Astrocyte of the cerebellum (primary cell): ENCODE data around the gene ADAMTS20.
A peak's percentile ranks its signal among the peaks of the same experiment; 100 is the strongest.

Source experiments
- DNase-seq: peaks from one replicate; pipeline ENCODE4 v3.0.0-alpha.2; 2011; ENCODE audit warnings: low read depth
- H3K4me3 ChIP-seq: 2 replicates; pipeline ENCODE4 v1.5.1; 2011; ENCODE audit warnings: mild to moderate bottlenecking, low read depth, low read length, moderate library complexity
- CTCF ChIP-seq: IDR thresholded peaks from 2 replicates; pipeline ENCODE4 v1.5.1; 2012; ENCODE audit warnings: low read length, low read depth, moderate library complexity, mild to moderate bottlenecking; ENCODE audit errors: missing control alignments
- in situ Hi-C: cut with HindIII; loops from 2 replicates; pipeline ENCODE4 v1.10.0; 2017; ENCODE audit warnings: low sequenced_read_pairs

ADAMTS20 gene

GRCh38 chr12:43338848-43339526, 213.0 kb downstream of the ADAMTS20 start:
- no peak overlapping the region for H3K4me3 ChIP-seq

GRCh38 chr12:43337571-43338444, 214.2 kb downstream of the ADAMTS20 start:
- DNase-seq: no peak
- no peak overlapping the region for H3K4me3 ChIP-seq
- no peak for TF ChIP-seq CTCF
- in situ Hi-C loops: no loop called here

More at GRCh38 chr12:43338848-43339526, 213.0 kb downstream of the ADAMTS20 start:
- peak; percentile 68 for TF ChIP-seq CTCF
- DNase-seq: peak; percentile 71
- in situ Hi-C loops: no loop called here

GRCh38 chr12:43336962-43337555, 214.9 kb downstream of the ADAMTS20 start:
- peak; percentile 47 for TF ChIP-seq CTCF
- in situ Hi-C loops: no loop called here
- DNase-seq: peak; percentile 29
- no peak overlapping the region for H3K4me3 ChIP-seq

- H3K4me3 ChIP-seq: no peak overlapping the region
- no peak for TF ChIP-seq CTCF
Observed at GRCh38 chr12:43333644-43334043, 218.4 kb downstream of the ADAMTS20 start.

GRCh38 chr12:43332977-43333640, 218.9 kb downstream of the ADAMTS20 start:
- H3K4me3 ChIP-seq: no peak overlapping the region
- in situ Hi-C loops: no loop called here
- DNase-seq: no peak
- no peak for TF ChIP-seq CTCF

More at GRCh38 chr12:43333644-43334043, 218.4 kb downstream of the ADAMTS20 start:
- no peak for DNase-seq
- in situ Hi-C loops: no loop called here

- no peak overlapping the region for H3K4me3 ChIP-seq
- DNase-seq: no peak
- in situ Hi-C loops: no loop called here
- no peak for TF ChIP-seq CTCF
Observed at GRCh38 chr12:43331935-43332334, 220.1 kb downstream of the ADAMTS20 start.
